ENCODE data around the gene HYAL3. TPM values are rescaled to one million over a fixed set of nuclear protein-coding genes. Genes with fewer than 3 reads are reported as not detected.

The HYAL3 gene
- total and polyA plus RNA-seq, 7 experiments from 2014 or later: 2.3 to 10.7 (median 3.6) TPM

DNA sequence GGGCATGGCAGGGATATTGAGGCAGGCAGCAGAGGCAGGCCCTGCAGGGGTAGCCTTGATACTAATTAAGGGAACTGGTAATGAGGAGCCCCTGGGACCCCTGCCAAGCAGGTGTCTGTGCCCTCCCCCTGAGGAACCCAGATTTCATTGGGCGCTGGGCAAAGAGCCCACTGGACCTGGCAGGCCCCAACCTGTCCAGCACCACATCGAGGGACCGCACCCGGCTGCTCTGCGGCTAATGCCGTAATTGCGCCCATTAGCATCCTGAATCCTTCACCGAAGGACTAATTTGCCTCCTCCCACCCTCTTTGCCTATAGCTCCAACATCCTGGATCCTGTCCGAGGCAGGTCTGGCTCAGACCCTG, 44.0 kb downstream of the HYAL3 start:
- intact Hi-C loops (cut with micrococcal nuclease): no loop called here
- POLR2A ChIA-PET: interaction anchor here (0.6 kb wide), 1 partner anchor 8 kb away, joined by 3 read pairs; no protein-coding TSS in a partner anchor
- H3K4me1 ChIP-seq (ENCODE audit: control insufficient read depth in 2 of 2, insufficient read depth in 2 of 2, low read length in 2 of 2): peaks cover 15 to 17% of the 10 kb centered on the region in 2 donors
- DNase-seq: no peak
- Mint-ChIP-seq H3K27ac (no peak overlapping the region), H3K4me1 (peaks cover 8 to 28% (median 21%) of the 10 kb centered on the region in 7 donors), H3K27me3 (no peaks in the 10 kb centered on the region), H3K9me3 (no peaks in the 10 kb centered on the region), H3K4me3 (no peak overlapping the region), H3K36me3 (peaks cover 0 to 28% (median 0%) of the 10 kb centered on the region in 5 donors)
- peaks cover 14 to 84% (median 20%) of the 10 kb centered on the region in 3 experiments for H3K36me3 ChIP-seq (ENCODE audit: control insufficient read depth in 2 of 3, insufficient read depth in 3 of 3, low read length in 3 of 3)
- H3K4me3 ChIP-seq (ENCODE audit: low read length): no peak overlapping the region
- no peak overlapping the region for H3K27ac ChIP-seq (ENCODE audit: low read depth, low read length)
- no peaks in the 10 kb centered on the region for H3K27me3 ChIP-seq (ENCODE audit: control insufficient read depth in 2 of 2, insufficient read depth in 2 of 2, low read length in 2 of 2)
- CTCF ChIA-PET: interaction anchor here (1.2 to 2.2 kb wide), 2 partner anchors 9 to 29 kb away, joined by 5 to 12 read pairs; no protein-coding TSS in a partner anchor
- no peaks in the 10 kb centered on the region for H3K9me3 ChIP-seq (ENCODE audit: control insufficient read depth in 2 of 3, low read length in 3 of 3)
- ATAC-seq: no peak

DNA sequence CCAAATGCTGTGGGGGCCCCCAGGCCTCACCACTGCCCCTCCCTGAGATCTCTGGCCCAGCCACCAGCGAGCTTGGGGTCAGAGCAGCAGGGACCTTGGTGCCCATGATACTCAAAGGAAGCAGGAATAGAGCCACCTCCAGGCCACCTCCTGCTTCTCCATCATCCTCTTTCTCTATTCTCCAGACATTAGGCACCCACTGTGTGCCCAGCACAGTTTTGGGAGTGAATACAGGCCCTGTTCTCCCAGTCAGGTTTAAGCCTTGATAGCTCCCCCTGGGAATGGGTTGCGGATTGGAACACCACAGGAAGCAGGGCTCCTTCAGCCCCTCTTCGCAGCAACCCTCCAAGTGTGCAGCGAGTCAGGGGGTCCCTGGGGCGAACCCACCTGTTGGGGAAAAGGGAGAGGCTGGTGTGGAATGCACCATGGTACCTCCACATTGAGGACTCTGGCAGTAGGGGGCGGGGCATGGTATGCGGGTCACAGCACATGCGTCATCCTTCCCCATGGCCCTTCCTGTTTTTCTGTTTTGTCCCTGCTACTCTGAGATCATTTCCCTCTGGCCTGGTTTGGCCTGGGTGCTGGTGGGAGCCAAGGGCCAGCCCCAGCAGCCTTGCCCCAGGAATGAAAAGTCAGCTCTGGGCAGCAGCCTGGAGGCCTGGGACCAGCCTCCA, 44.5 kb downstream of the HYAL3 start:
- Mint-ChIP-seq H3K4me1 (peaks cover 11 to 30% (median 24%) of the 10 kb centered on the region in 7 donors), H3K27ac (peak overlapping the region in 2 of 9 donors; percentile 38 to 46), H3K9me3 (no peaks in the 10 kb centered on the region), H3K27me3 (no peaks in the 10 kb centered on the region), H3K4me3 (no peak overlapping the region), H3K36me3 (peaks cover 0 to 30% (median 0%) of the 10 kb centered on the region in 5 donors)
- H3K4me1 ChIP-seq (ENCODE audit: control insufficient read depth in 2 of 2, insufficient read depth in 2 of 2, low read length in 2 of 2): peaks cover 15 to 20% of the 10 kb centered on the region in 2 donors
- H3K9me3 ChIP-seq (ENCODE audit: control insufficient read depth in 2 of 3, low read length in 3 of 3): no peaks in the 10 kb centered on the region
- POLR2A ChIA-PET: interaction anchor here (0.6 kb wide), 1 partner anchor 8 kb away, joined by 3 read pairs; no protein-coding TSS in a partner anchor
- ATAC-seq: peak; percentile 74
- CTCF ChIA-PET: interaction anchor here (1.1 to 2.2 kb wide), 2 partner anchors 8 to 17 kb away, joined by 5 to 12 read pairs; no protein-coding TSS in a partner anchor
- no peak for DNase-seq
- H3K36me3 ChIP-seq (ENCODE audit: control insufficient read depth in 2 of 3, insufficient read depth in 3 of 3, low read length in 3 of 3): peaks cover 14 to 89% (median 20%) of the 10 kb centered on the region in 3 experiments
- no peak overlapping the region for H3K27ac ChIP-seq (ENCODE audit: low read depth, low read length)
- intact Hi-C loops (cut with micrococcal nuclease): no loop called here
- no peak overlapping the region for H3K4me3 ChIP-seq (ENCODE audit: low read length)
- H3K27me3 ChIP-seq (ENCODE audit: control insufficient read depth in 2 of 2, insufficient read depth in 2 of 2, low read length in 2 of 2): no peaks in the 10 kb centered on the region

GRCh38 chr3:50251220-50251619, 48.0 kb downstream of the HYAL3 start:
- Mint-ChIP-seq H3K4me3 (no peak overlapping the region), H3K36me3 (peaks cover 0 to 11% (median 0%) of the 10 kb centered on the region in 5 donors), H3K9me3 (no peaks in the 10 kb centered on the region), H3K27me3 (no peaks in the 10 kb centered on the region), H3K4me1 (peaks cover 26 to 53% (median 43%) of the 10 kb centered on the region in 7 donors), H3K27ac (peak overlapping the region in 7 of 9 donors; percentile 18 to 84 (median 46))
- H3K4me1 ChIP-seq (ENCODE audit: control insufficient read depth in 2 of 2, insufficient read depth in 2 of 2, low read length in 2 of 2): peaks cover 28 to 52% of the 10 kb centered on the region in 2 donors
- peak overlapping the region; percentile 6 for H3K27ac ChIP-seq (ENCODE audit: low read depth, low read length)
- ChIA-PET CTCF (no interaction called here), POLR2A (interaction anchor here (0.8 to 1.9 kb wide), 2 partner anchors 8 to 14 kb away, joined by 4 to 6 read pairs; no protein-coding TSS in a partner anchor)
- H3K9me3 ChIP-seq (ENCODE audit: control insufficient read depth in 2 of 3, low read length in 3 of 3): no peaks in the 10 kb centered on the region
- intact Hi-C loops (cut with micrococcal nuclease): no loop called here
- ATAC-seq: no peak
- no peak overlapping the region for H3K4me3 ChIP-seq (ENCODE audit: low read length)
- H3K36me3 ChIP-seq (ENCODE audit: control insufficient read depth in 2 of 3, insufficient read depth in 3 of 3, low read length in 3 of 3): peaks cover 6 to 77% (median 12%) of the 10 kb centered on the region in 3 experiments
- DNase-seq: no peak
- H3K27me3 ChIP-seq (ENCODE audit: control insufficient read depth in 2 of 2, insufficient read depth in 2 of 2, low read length in 2 of 2): no peaks in the 10 kb centered on the region

- ATAC-seq: no peak
- CTCF ChIA-PET: interaction anchor here (0.6 to 2.3 kb wide), 6 partner anchors 9 to 58 kb away, joined by 3 to 12 read pairs (median 5); partner anchors contain the start of gene GNAI2
- POLR2A ChIA-PET: interaction anchor here (0.7 to 15.6 kb wide), 3 partner anchors 11 to 19 kb away, joined by 3 to 253 read pairs (median 3); partner anchors contain the start of gene GNAI2
- Mint-ChIP-seq H3K9me3 (no peaks in the 10 kb centered on the region), H3K27me3 (no peaks in the 10 kb centered on the region), H3K27ac (peak overlapping the region in 7 of 9 donors; percentile 18 to 96 (median 70)), H3K4me1 (peaks cover 30 to 60% (median 47%) of the 10 kb centered on the region in 7 donors), H3K36me3 (peaks cover 0 to 11% (median 0%) of the 10 kb centered on the region in 5 donors), H3K4me3 (peak overlapping the region in 3 of 10 donors; percentile 17 to 40 (median 29))
- Histone ChIP-seq H3K4me3 (ENCODE audit: low read length) (no peak overlapping the region), H3K27me3 (ENCODE audit: control insufficient read depth in 2 of 2, insufficient read depth in 2 of 2, low read length in 2 of 2) (no peaks in the 10 kb centered on the region), H3K4me1 (ENCODE audit: control insufficient read depth in 2 of 2, insufficient read depth in 2 of 2, low read length in 2 of 2) (peaks cover 34 to 57% of the 10 kb centered on the region in 2 donors), H3K36me3 (ENCODE audit: control insufficient read depth in 2 of 3, insufficient read depth in 3 of 3, low read length in 3 of 3) (peaks cover 6 to 72% (median 12%) of the 10 kb centered on the region in 3 experiments), H3K9me3 (ENCODE audit: control insufficient read depth in 2 of 3, low read length in 3 of 3) (no peaks in the 10 kb centered on the region), H3K27ac (ENCODE audit: low read depth, low read length) (peak overlapping the region; percentile 88)
- intact Hi-C loops (cut with micrococcal nuclease): no loop called here
- no peak for DNase-seq
Observed at GRCh38 chr3:50250514-50250913, 48.7 kb downstream of the HYAL3 start.

GRCh38 chr3:50249457-50249856, 49.7 kb downstream of the HYAL3 start:
- ChIA-PET CTCF (interaction anchor here (1.3 to 2.3 kb wide), 5 partner anchors 10 to 57 kb away, joined by 4 to 12 read pairs (median 6); no protein-coding TSS in a partner anchor), POLR2A (interaction anchor here (1.7 to 15.6 kb wide), 2 partner anchors 9 to 17 kb away, joined by 5 to 253 read pairs; partner anchors contain the start of gene GNAI2)
- H3K4me1 Mint-ChIP-seq: peaks cover 37 to 71% (median 54%) of the 10 kb centered on the region in 7 donors

GRCh38 chr3:50248387-50248786, 50.8 kb downstream of the HYAL3 start:
- Mint-ChIP-seq H3K27me3 (no peaks in the 10 kb centered on the region), H3K27ac (peak overlapping the region; percentile 44 to 96 (median 82)), H3K36me3 (peaks cover 0 to 16% (median 0%) of the 10 kb centered on the region in 5 donors), H3K9me3 (no peaks in the 10 kb centered on the region), H3K4me3 (peak overlapping the region in 5 of 10 donors; percentile 13 to 47 (median 26)), H3K4me1 (peaks cover 48 to 76% (median 58%) of the 10 kb centered on the region in 7 donors)
- Histone ChIP-seq H3K9me3 (ENCODE audit: control insufficient read depth in 2 of 3, low read length in 3 of 3) (no peaks in the 10 kb centered on the region), H3K27me3 (ENCODE audit: control insufficient read depth in 2 of 2, insufficient read depth in 2 of 2, low read length in 2 of 2) (no peaks in the 10 kb centered on the region), H3K4me3 (ENCODE audit: low read length) (no peak overlapping the region), H3K27ac (ENCODE audit: low read depth, low read length) (peak overlapping the region; percentile 88), H3K36me3 (ENCODE audit: control insufficient read depth in 2 of 3, insufficient read depth in 3 of 3, low read length in 3 of 3) (peaks cover 6 to 55% (median 8%) of the 10 kb centered on the region in 3 experiments), H3K4me1 (ENCODE audit: control insufficient read depth in 2 of 2, insufficient read depth in 2 of 2, low read length in 2 of 2) (peaks cover 43 to 72% of the 10 kb centered on the region in 2 donors)
- ChIA-PET POLR2A (interaction anchor here (0.8 to 15.6 kb wide), 5 partner anchors 8 to 89 kb away, joined by 3 to 253 read pairs (median 4); partner anchors contain the start of gene GNAI2), CTCF (interaction anchor here (0.6 to 9.5 kb wide), 5 partner anchors 11 to 1005 kb away, joined by 3 to 211 read pairs (median 8); partner anchors contain the start of gene GNAI2)
- ATAC-seq (no peak), DNase-seq (no peak)
- intact Hi-C loops (cut with micrococcal nuclease): no loop called here

More at GRCh38 chr3:50249457-50249856, 49.7 kb downstream of the HYAL3 start:
- peak overlapping the region; percentile 88 for H3K27ac ChIP-seq (ENCODE audit: low read depth, low read length)
- no peak overlapping the region for H3K4me3 ChIP-seq (ENCODE audit: low read length)
- Mint-ChIP-seq H3K27me3 (no peaks in the 10 kb centered on the region), H3K4me3 (no peak overlapping the region), H3K9me3 (no peaks in the 10 kb centered on the region), H3K36me3 (peaks cover 0 to 13% (median 0%) of the 10 kb centered on the region in 5 donors), H3K27ac (peak overlapping the region in 5 of 9 donors; percentile 25 to 96 (median 59))
- intact Hi-C loops (cut with micrococcal nuclease): no loop called here
- peaks cover 6 to 61% (median 8%) of the 10 kb centered on the region in 3 experiments for H3K36me3 ChIP-seq (ENCODE audit: control insufficient read depth in 2 of 3, insufficient read depth in 3 of 3, low read length in 3 of 3)
- ATAC-seq (no peak), DNase-seq (no peak)
- H3K27me3 ChIP-seq (ENCODE audit: control insufficient read depth in 2 of 2, insufficient read depth in 2 of 2, low read length in 2 of 2): no peaks in the 10 kb centered on the region
- H3K4me1 ChIP-seq (ENCODE audit: control insufficient read depth in 2 of 2, insufficient read depth in 2 of 2, low read length in 2 of 2): peaks cover 38 to 64% of the 10 kb centered on the region in 2 donors
- H3K9me3 ChIP-seq (ENCODE audit: control insufficient read depth in 2 of 3, low read length in 3 of 3): no peaks in the 10 kb centered on the region
